ENCODE data around the gene PCED1B. TPM values are rescaled to one million over a fixed set of nuclear protein-coding genes. Genes with fewer than 3 reads are reported as not detected.
"Not testable (repeated sequence)": the region's sequence is repeated elsewhere in the genome, so short reads cannot be mapped to it uniquely, and the experiment has no call there.

The PCED1B gene
- total and polyA plus RNA-seq, 2 donors from 2014 or later, result 2.8 to 9.2 TPM

GRCh38 chr12:47165934-47166333 lies 86.5 kb downstream of the PCED1B start:
- peak in 2 of 5 donors; percentile 8 to 12 for DNase-seq
- no peaks in the 10 kb centered on the region for H3K4me1 ChIP-seq (ENCODE audit: control insufficient read depth in 2 of 3, insufficient read depth in 2 of 3, low read depth in 1 of 3, low read length in 3 of 3)
- no peak overlapping the region for H3K27ac ChIP-seq (ENCODE audit: low read depth in 2 of 2, low read length in 2 of 2)

GRCh38 chr12:47166365-47166764 lies 86.9 kb downstream of the PCED1B start:
- H3K9me3 ChIP-seq (ENCODE audit: control insufficient read depth in 2 of 3, insufficient read depth in 1 of 3, low read length in 3 of 3), result peaks cover 0 to 2% (median 0%) of the 10 kb centered on the region in 3 donors
- no peaks in the 10 kb centered on the region for H3K27me3 ChIP-seq (ENCODE audit: control insufficient read depth, insufficient read depth, low read length)
- no peak overlapping the region for H3K9ac ChIP-seq (ENCODE audit: low read length in 3 of 3)
- intact Hi-C loops (cut with DNase I), result no loop called here
- DNase-seq (no peak), FAIRE-seq (no peak)
- no peaks in the 10 kb centered on the region for H3K4me1 ChIP-seq (ENCODE audit: control insufficient read depth in 2 of 3, insufficient read depth in 2 of 3, low read depth in 1 of 3, low read length in 3 of 3)
- no peak overlapping the region for H3K4me3 ChIP-seq (ENCODE audit: low read length in 3 of 3)
- no peak for TF ChIP-seq CTCF (IDR thresholded peaks at IDR 0.05; ENCODE audit: borderline replicate concordance, extremely low read depth, insufficient read depth)
- no peaks in the 10 kb centered on the region for H3K36me3 ChIP-seq (ENCODE audit: control insufficient read depth in 2 of 3, insufficient read depth in 3 of 3, low read length in 3 of 3)
- H3K27ac ChIP-seq (ENCODE audit: low read depth in 2 of 2, low read length in 2 of 2), result no peak overlapping the region

More at GRCh38 chr12:47165934-47166333, 86.5 kb downstream of the PCED1B start:
- TF ChIP-seq CTCF (IDR thresholded peaks at IDR 0.05; ENCODE audit: borderline replicate concordance, extremely low read depth, insufficient read depth), result no peak
- Histone ChIP-seq H3K9me3 (ENCODE audit: control insufficient read depth in 2 of 3, insufficient read depth in 1 of 3, low read length in 3 of 3) (peaks cover 0 to 2% (median 0%) of the 10 kb centered on the region in 3 donors), H3K4me3 (ENCODE audit: low read length in 3 of 3) (no peak overlapping the region), H3K27me3 (ENCODE audit: control insufficient read depth, insufficient read depth, low read length) (no peaks in the 10 kb centered on the region), H3K36me3 (ENCODE audit: control insufficient read depth in 2 of 3, insufficient read depth in 3 of 3, low read length in 3 of 3) (no peaks in the 10 kb centered on the region), H3K9ac (ENCODE audit: low read length in 3 of 3) (no peak overlapping the region)
- intact Hi-C loops (cut with DNase I), result no loop called here
- FAIRE-seq, result no peak

- FAIRE-seq; H3K27ac ChIP-seq (ENCODE audit: low read depth in 2 of 2, low read length in 2 of 2); H3K9ac ChIP-seq (ENCODE audit: low read length in 3 of 3); H3K9me3 ChIP-seq (ENCODE audit: control insufficient read depth in 2 of 3, insufficient read depth in 1 of 3, low read length in 3 of 3); H3K36me3 ChIP-seq (ENCODE audit: control insufficient read depth in 2 of 3, insufficient read depth in 3 of 3, low read length in 3 of 3); H3K27me3 ChIP-seq (ENCODE audit: control insufficient read depth, insufficient read depth, low read length); DNase-seq; H3K4me1 ChIP-seq (ENCODE audit: control insufficient read depth in 2 of 3, insufficient read depth in 2 of 3, low read depth in 1 of 3, low read length in 3 of 3); H3K4me3 ChIP-seq (ENCODE audit: low read length in 3 of 3); intact Hi-C loops (cut with DNase I): not testable (repeated sequence)
Measured at GRCh38 chr12:47170281-47170680, 90.9 kb downstream of the PCED1B start.

GRCh38 chr12:47178014-47178413 lies 98.6 kb downstream of the PCED1B start:
- Histone ChIP-seq H3K27ac (ENCODE audit: low read depth in 2 of 2, low read length in 2 of 2) (no peak overlapping the region), H3K4me3 (ENCODE audit: low read length in 3 of 3) (no peak overlapping the region), H3K27me3 (ENCODE audit: control insufficient read depth, insufficient read depth, low read length) (no peaks in the 10 kb centered on the region), H3K9ac (ENCODE audit: low read length in 3 of 3) (no peak overlapping the region), H3K4me1 (ENCODE audit: control insufficient read depth in 2 of 3, insufficient read depth in 2 of 3, low read depth in 1 of 3, low read length in 3 of 3) (no peaks in the 10 kb centered on the region), H3K36me3 (ENCODE audit: control insufficient read depth in 2 of 3, insufficient read depth in 3 of 3, low read length in 3 of 3) (no peaks in the 10 kb centered on the region), H3K9me3 (ENCODE audit: control insufficient read depth in 2 of 3, insufficient read depth in 1 of 3, low read length in 3 of 3) (no peaks in the 10 kb centered on the region)
- no peak for TF ChIP-seq CTCF (IDR thresholded peaks at IDR 0.05; ENCODE audit: borderline replicate concordance, extremely low read depth, insufficient read depth)
- intact Hi-C loops (cut with DNase I), result no loop called here
- DNase-seq (no peak), FAIRE-seq (no peak)

GRCh38 chr12:47182164-47182938 lies 102.9 kb downstream of the PCED1B start:
- H3K36me3 ChIP-seq (ENCODE audit: control insufficient read depth in 2 of 3, insufficient read depth in 3 of 3, low read length in 3 of 3); H3K27ac ChIP-seq (ENCODE audit: low read depth in 2 of 2, low read length in 2 of 2); H3K4me1 ChIP-seq (ENCODE audit: control insufficient read depth in 2 of 3, insufficient read depth in 2 of 3, low read depth in 1 of 3, low read length in 3 of 3); DNase-seq; intact Hi-C loops (cut with DNase I); H3K27me3 ChIP-seq (ENCODE audit: control insufficient read depth, insufficient read depth, low read length); H3K9ac ChIP-seq (ENCODE audit: low read length in 3 of 3); H3K4me3 ChIP-seq (ENCODE audit: low read length in 3 of 3); FAIRE-seq; H3K9me3 ChIP-seq (ENCODE audit: control insufficient read depth in 2 of 3, insufficient read depth in 1 of 3, low read length in 3 of 3): not testable (repeated sequence)
